EL (cell line): Measurements from ENCODE around the gene CHODL.

Source experiments
- DNase-seq: peaks from one replicate; pipeline ENCODE4 v3.0.0-alpha.2; 2016

Gene CHODL

GRCh38 chr21:18294100-18294499, 49.5 kb downstream of the CHODL start:
- DNase-seq: no peak

- no peak for DNase-seq
Measured at GRCh38 chr21:18298228-18298627, 53.6 kb downstream of the CHODL start.
